Measurements from ENCODE around the gene LCOR.

DNA sequence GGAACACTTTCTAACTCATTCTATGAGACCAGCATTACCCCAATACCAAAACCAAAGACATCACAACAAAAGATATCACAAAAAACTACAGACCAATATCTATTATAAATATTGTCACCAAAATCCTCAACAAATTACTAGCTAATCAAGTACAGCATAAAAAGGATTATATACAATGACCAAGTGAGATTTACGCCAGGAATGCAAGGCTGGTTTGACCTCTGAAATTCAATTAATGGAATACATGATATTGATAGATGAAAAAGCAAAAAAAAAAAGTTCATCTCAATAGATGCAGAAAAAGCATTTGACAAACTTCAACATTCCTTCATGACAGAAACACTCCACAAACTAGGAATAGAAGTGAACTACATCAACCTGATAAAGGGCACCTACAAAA lies 175.3 kb downstream of the LCOR start:
- TF ChIP-seq, protein P1, sequence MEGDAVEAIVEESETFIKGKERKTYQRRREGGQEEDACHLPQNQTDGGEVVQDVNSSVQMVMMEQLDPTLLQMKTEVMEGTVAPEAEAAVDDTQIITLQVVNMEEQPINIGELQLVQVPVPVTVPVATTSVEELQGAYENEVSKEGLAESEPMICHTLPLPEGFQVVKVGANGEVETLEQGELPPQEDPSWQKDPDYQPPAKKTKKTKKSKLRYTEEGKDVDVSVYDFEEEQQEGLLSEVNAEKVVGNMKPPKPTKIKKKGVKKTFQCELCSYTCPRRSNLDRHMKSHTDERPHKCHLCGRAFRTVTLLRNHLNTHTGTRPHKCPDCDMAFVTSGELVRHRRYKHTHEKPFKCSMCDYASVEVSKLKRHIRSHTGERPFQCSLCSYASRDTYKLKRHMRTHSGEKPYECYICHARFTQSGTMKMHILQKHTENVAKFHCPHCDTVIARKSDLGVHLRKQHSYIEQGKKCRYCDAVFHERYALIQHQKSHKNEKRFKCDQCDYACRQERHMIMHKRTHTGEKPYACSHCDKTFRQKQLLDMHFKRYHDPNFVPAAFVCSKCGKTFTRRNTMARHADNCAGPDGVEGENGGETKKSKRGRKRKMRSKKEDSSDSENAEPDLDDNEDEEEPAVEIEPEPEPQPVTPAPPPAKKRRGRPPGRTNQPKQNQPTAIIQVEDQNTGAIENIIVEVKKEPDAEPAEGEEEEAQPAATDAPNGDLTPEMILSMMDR (IDR thresholded peaks at IDR 0.05 in 4 of 5, conservative IDR thresholded peaks at IDR 0.05 in 1 of 5) = no peak
- no peak for TF ChIP-seq POLR2A (IDR thresholded peaks at IDR 0.05)
